PC-9 (cell line): ENCODE measurements around the gene CTSW. TPM values are rescaled to one million over a fixed set of nuclear protein-coding genes. Genes with fewer than 3 reads are reported as not detected.

Experiments used
- BruUV-seq: library from RNA; stranded (reverse); fragments of 400-500 nt; replicated peaks from 2 replicates; lab custom pipeline; 2021; lab: Mats Ljungman, UMichigan
- CTCF ChIA-PET: fragments of 300-600 bp; sonication (Branson Sonifier 250); formaldehyde crosslinking; loops from one replicate; lab custom pipeline; 2022; ENCODE audit warnings: antibody characterized with exemption; lab: Charles Lee
- POLR2A ChIA-PET: fragments of 300-600 bp; sonication (Branson Sonifier 250); formaldehyde crosslinking; loops from one replicate; lab custom pipeline; 2022; ENCODE audit warnings: antibody characterized with exemption; ENCODE audit not compliant: unreplicated experiment; lab: Charles Lee
- DNase-seq, 2 experiments: peaks; one replicate each; pipeline versions ENCODE4 v3.0.0 to v3.0.0-alpha.2; 2015 to 2022; ENCODE audit warnings: mixed read lengths in 1 of 2
- H2AFZ ChIP-seq: fragments of 200-600 bp; sonication (generic); 2 replicates; pipeline ENCODE4 v1.8.1; 2017; ENCODE audit warnings: antibody characterized with exemption
- H3F3A ChIP-seq: fragments of 200-600 bp; sonication (generic); 2 replicates; pipeline ENCODE4 v1.8.1; 2017; ENCODE audit warnings: antibody characterized with exemption, mild to moderate bottlenecking, low read depth; ENCODE audit not compliant: insufficient read depth
- H3K27ac ChIP-seq: fragments of 200-600 bp; sonication (generic); 2 replicates; pipeline ENCODE4 v1.6.1; 2016; ENCODE audit warnings: mixed run types
- H3K27me3 ChIP-seq: fragments of 200-600 bp; sonication (generic); 2 replicates; pipeline ENCODE4 v1.6.1; 2016; ENCODE audit warnings: low read depth, mixed run types; ENCODE audit not compliant: insufficient read depth
- H3K36me3 ChIP-seq: fragments of 200-600 bp; sonication (generic); 2 replicates; pipeline ENCODE4 v1.6.1; 2016; ENCODE audit warnings: low read depth, mixed run types
- H3K4me1 ChIP-seq: fragments of 200-600 bp; sonication (generic); replicated peaks from 2 replicates; pipeline ENCODE4 v1.6.1; 2016; ENCODE audit warnings: mixed run types; ENCODE audit not compliant: insufficient read depth
- H3K4me2 ChIP-seq: fragments of 200-600 bp; sonication (generic); 2 replicates; pipeline ENCODE4 v1.6.1; 2017; ENCODE audit warnings: mixed run types
- H3K4me3 ChIP-seq: fragments of 200-600 bp; sonication (generic); 2 replicates; pipeline ENCODE4 v1.6.1; 2016; ENCODE audit warnings: mixed run types
- H3K79me2 ChIP-seq: fragments of 200-600 bp; sonication (generic); 2 replicates; pipeline ENCODE4 v1.6.1; 2017; ENCODE audit warnings: low read depth, mixed run types
- H3K9me2 ChIP-seq: fragments of 200-600 bp; sonication (generic); 2 replicates; pipeline ENCODE4 v1.8.1; 2017; ENCODE audit warnings: mild to moderate bottlenecking; ENCODE audit not compliant: insufficient read depth
- H3K9me3 ChIP-seq: fragments of 200-600 bp; sonication (generic); 2 replicates; pipeline ENCODE4 v1.8.1; 2016; ENCODE audit warnings: low read depth; ENCODE audit not compliant: insufficient read depth
- H4K20me1 ChIP-seq: fragments of 200-600 bp; sonication (generic); 2 replicates; pipeline ENCODE4 v1.8.1; 2017; ENCODE audit not compliant: insufficient read depth
- CTCF ChIP-seq: fragments of 200-600 bp; sonication (generic); conservative IDR thresholded peaks from 2 replicates; pipeline ENCODE4 v1.6.1; 2017; ENCODE audit warnings: mixed run types, antibody characterized with exemption, mild to moderate bottlenecking, moderate library complexity
- EZH2 ChIP-seq: fragments of 200-600 bp; sonication (generic); IDR thresholded peaks from 2 replicates; pipeline ENCODE4 v1.8.0; 2017; ENCODE audit warnings: antibody characterized with exemption, low read depth
- intact Hi-C: fragments of 100-400 bp; cut with micrococcal nuclease; formaldehyde crosslinking; loops from one replicate; pipeline ENCODE4 v1.10.0; 2022; ENCODE audit not compliant: unreplicated experiment
- total RNA-seq: library from RNA; stranded (reverse); gene quantifications from 2 replicates; pipeline ENCODE4 v1.2.3, GENCODE V29; 2021

Gene CTSW
- total RNA-seq, 1 experiment from 2014 or later, result not detected

- Histone ChIP-seq H3K36me3 (no peaks in the 10 kb centered on the region), H3K79me2 (no peaks in the 10 kb centered on the region), H4K20me1 (no peaks in the 10 kb centered on the region), H3K27me3 (no peaks in the 10 kb centered on the region), H3F3A (peaks cover 9% of the 10 kb centered on the region; the same call in 1 of the 2 replicates), H3K9me2 (no peaks in the 10 kb centered on the region), H3K27ac (no peak overlapping the region), H3K4me2 (no peak overlapping the region), H3K4me1 (no peaks in the 10 kb centered on the region), H2AFZ (no peak overlapping the region), H3K9me3 (no peaks in the 10 kb centered on the region), H3K4me3 (no peak overlapping the region)
- ChIA-PET POLR2A (no interaction called here), CTCF (interaction anchor here (1.2 kb wide), 1 partner anchor 19 kb away, joined by 6 read pairs; no protein-coding TSS in a partner anchor)
- DNase-seq, result no peak
- no TSS peak for BruUV-seq
- intact Hi-C loops, result no loop called here
- no peak for TF ChIP-seq EZH2
- TF ChIP-seq CTCF, result no peak; the same call in 1 of the 2 replicates
Measured at GRCh38 chr11:65932558-65932919, 52.9 kb downstream of the CTSW start.

Other genes with a start within 250 kb of the CTSW start
- gene SIPA1, start 241.7 kb upstream of the CTSW start, total RNA-seq, result 65.6 and 81.3 TPM in 2 replicates
- gene RELA, start 216.9 kb upstream of the CTSW start, total RNA-seq, result 59.5 and 86.8 TPM in 2 replicates
- gene KAT5, start 167.6 kb upstream of the CTSW start, total RNA-seq, result 49.6 and 57.1 TPM in 2 replicates
- 31.8 and 42.4 TPM in 2 replicates for gene RNASEH2C, start 159.0 kb upstream of the CTSW start, total RNA-seq
- 20.8 and 28.0 TPM in 2 replicates for gene AP5B1, start 98.9 kb upstream of the CTSW start, total RNA-seq
- gene OVOL1, start 92.8 kb upstream of the CTSW start, total RNA-seq, result 10.2 and 10.5 TPM in 2 replicates
- gene SNX32, start 45.9 kb upstream of the CTSW start, total RNA-seq, result not detected in 2 replicates
- 1,598 and 1,798 TPM in 2 replicates for gene CFL1, start 21.7 kb upstream of the CTSW start, total RNA-seq
- 62.7 and 64.2 TPM in 2 replicates for gene MUS81, start 19.4 kb upstream of the CTSW start, total RNA-seq
- 18.1 and 32.3 TPM in 2 replicates for gene EFEMP2, start 7.0 kb upstream of the CTSW start, total RNA-seq
- gene FIBP, start 8.6 kb downstream of the CTSW start, total RNA-seq, result 105 and 141 TPM in 2 replicates
- gene CCDC85B, start 10.8 kb downstream of the CTSW start, total RNA-seq, result 45.0 and 95.0 TPM in 2 replicates
- 58.8 and 69.9 TPM in 2 replicates for gene FOSL1, start 20.6 kb downstream of the CTSW start, total RNA-seq
- 36.5 and 43.9 TPM in 2 replicates for gene C11orf68, start 39.2 kb downstream of the CTSW start, total RNA-seq
- 196 and 220 TPM in 2 replicates for gene DRAP1, start 39.6 kb downstream of the CTSW start, total RNA-seq
- not detected in 2 replicates for gene TSGA10IP, start 65.6 kb downstream of the CTSW start, total RNA-seq
- 74.6 and 78.8 TPM in 2 replicates for gene SART1, start 81.9 kb downstream of the CTSW start, total RNA-seq
- gene EIF1AD, start 122.3 kb downstream of the CTSW start, total RNA-seq, result 42.9 and 55.2 TPM in 2 replicates
- gene BANF1, start 122.7 kb downstream of the CTSW start, total RNA-seq, result 386 and 513 TPM in 2 replicates
- gene CST6, start 132.2 kb downstream of the CTSW start, total RNA-seq, result 52.0 and 58.5 TPM in 2 replicates
- gene CATSPER1, start 146.6 kb downstream of the CTSW start, total RNA-seq, result 2.3 and 4.2 TPM in 2 replicates
- not detected in 2 replicates for gene GAL3ST3, start 169.3 kb downstream of the CTSW start, total RNA-seq
- 221 and 224 TPM in 2 replicates for gene SF3B2, start 172.5 kb downstream of the CTSW start, total RNA-seq
- 100 and 102 TPM in 2 replicates for gene PACS1, start 190.4 kb downstream of the CTSW start, total RNA-seq